Fibroblast of lung (primary cell): ENCODE data around the gene SNRNP25. TPM values are rescaled to one million over a fixed set of nuclear protein-coding genes. Genes with fewer than 3 reads are reported as not detected.

Experiments
- DNase-seq, 2 donors: peaks; one replicate each; pipeline versions ENCODE4 v3.0.0 to v3.0.0-alpha.2; 2010; ENCODE audit warnings: low read depth in 2 of 2
- H2AFZ ChIP-seq: 2 replicates; pipeline ENCODE4 v1.5.1; 2012; ENCODE audit warnings: low read length, control low read depth, inconsistent platforms
- H3K27ac ChIP-seq: 2 replicates; pipeline ENCODE4 v1.5.1; 2011; ENCODE audit warnings: low read length, control low read depth; ENCODE audit not compliant: insufficient read depth
- H3K27me3 ChIP-seq: 2 replicates; pipeline ENCODE4 v1.5.1; 2011; ENCODE audit warnings: mild to moderate bottlenecking, low read length; ENCODE audit not compliant: control insufficient read depth, insufficient read depth
- H3K36me3 ChIP-seq: 2 replicates; pipeline ENCODE4 v1.5.1; 2011; ENCODE audit warnings: low read length; ENCODE audit not compliant: control insufficient read depth, insufficient read depth
- H3K4me1 ChIP-seq: 2 replicates; pipeline ENCODE4 v1.5.1; 2011; ENCODE audit warnings: low read length; ENCODE audit not compliant: control insufficient read depth, insufficient read depth; ENCODE audit errors: extremely low read depth
- H3K4me2 ChIP-seq: 2 replicates; pipeline ENCODE4 v1.5.1; 2011; ENCODE audit warnings: low read length, control low read depth; ENCODE audit not compliant: insufficient read depth; ENCODE audit errors: extremely low read depth
- H3K4me3 ChIP-seq, 4 experiments: fragments of 200-600 bp in 1 of 4; sonication (generic) in 1 of 4; replicated peaks in 1 of 4; 2 replicates each; pipeline ENCODE4 v1.5.1; 2011 to 2016; ENCODE audit warnings: low read length in 4 of 4, low read depth in 3 of 4, mild to moderate bottlenecking in 3 of 4, control low read depth in 2 of 4, inconsistent platforms in 1 of 4, mixed read lengths in 1 of 4; ENCODE audit not compliant: insufficient read depth in 1 of 4; ENCODE audit errors: control extremely low read depth in 1 of 4
- H3K79me2 ChIP-seq: 2 replicates; pipeline ENCODE4 v1.5.1; 2012; ENCODE audit warnings: mild to moderate bottlenecking, low read length, inconsistent platforms; ENCODE audit not compliant: control insufficient read depth, insufficient read depth
- H3K9ac ChIP-seq: 2 replicates; pipeline ENCODE4 v1.5.1; 2011; ENCODE audit warnings: mild to moderate bottlenecking, low read length, control low read depth; ENCODE audit not compliant: insufficient read depth
- H3K9me3 ChIP-seq: 2 replicates; pipeline ENCODE4 v1.5.1; 2012; ENCODE audit warnings: low read depth, low read length; ENCODE audit not compliant: control insufficient read depth, insufficient read depth
- H4K20me1 ChIP-seq: 2 replicates; pipeline ENCODE4 v1.5.1; 2011; ENCODE audit warnings: low read length; ENCODE audit not compliant: control insufficient read depth, insufficient read depth; ENCODE audit errors: extremely low read depth
- CTCF ChIP-seq, 2 donors: IDR thresholded peaks in 1 of 2; conservative IDR thresholded peaks in 1 of 2; 1 replicate in 1 of 2; 2 replicates in 1 of 2; pipeline ENCODE4 v1.5.1; 2011 to 2012; ENCODE audit warnings: low read length in 2 of 2, control low read depth in 1 of 2, inconsistent platforms in 1 of 2, low read depth in 1 of 2, mild to moderate bottlenecking in 1 of 2
- EZH2 ChIP-seq: IDR thresholded peaks from 2 replicates; pipeline ENCODE4 v1.5.1; 2012; ENCODE audit warnings: low read length, control low read depth, mild to moderate bottlenecking; ENCODE audit errors: missing control alignments
- polyA plus RNA-seq, 2 donors: library from polyadenylated mRNA; depleted of rRNA in 1 of 2; stranded (reverse) in 1 of 2; unstranded in 1 of 2; fragments of >200 nt; gene quantifications; 2 replicates each; pipeline ENCODE4 v1.2.1, GENCODE V29; 2011 to 2012; ENCODE audit warnings: missing spikeins in 1 of 2
- total RNA-seq: library from RNA; depleted of rRNA; stranded (reverse); fragments of >200 nt; gene quantifications from 2 replicates; pipeline ENCODE4 v1.2.1, GENCODE V29; 2014

SNRNP25 gene
- total and polyA plus RNA-seq, 2 donors (not counting 1 experiment from before 2014, with no cell fraction given), result 20.5 to 25.9 TPM

DNA sequence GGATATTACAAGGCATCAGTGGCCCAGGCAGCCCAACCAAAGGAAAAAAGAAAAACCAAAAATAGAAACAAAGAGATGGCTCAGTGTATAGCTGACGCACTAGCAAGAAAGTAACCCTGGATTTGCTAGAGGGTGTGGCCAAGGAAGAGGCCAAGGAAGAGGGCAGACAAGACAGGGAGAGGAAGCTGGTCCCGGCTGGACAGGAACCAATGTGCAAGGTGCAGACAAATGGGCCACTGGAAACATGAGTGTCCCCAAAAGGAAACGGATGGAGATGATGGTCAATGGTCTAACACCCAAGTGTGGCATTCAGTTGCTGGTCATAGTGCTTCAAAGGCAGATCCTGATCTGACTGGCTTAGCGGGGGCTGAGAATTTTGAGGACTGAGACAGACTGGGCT lies 10.9 kb upstream of the SNRNP25 start:
- Histone ChIP-seq H3K4me1 (no peaks in the 10 kb centered on the region), H2AFZ (no peak overlapping the region), H3K79me2 (no peaks in the 10 kb centered on the region), H4K20me1 (no peaks in the 10 kb centered on the region), H3K9ac (no peak overlapping the region), H3K4me2 (no peak overlapping the region), H3K36me3 (peaks cover 6% of the 10 kb centered on the region), H3K27ac (no peak overlapping the region), H3K4me3 (no peak overlapping the region), H3K9me3 (no peaks in the 10 kb centered on the region), H3K27me3 (no peaks in the 10 kb centered on the region)
- DNase-seq, result no peak
- TF ChIP-seq EZH2, result no peak
- no peak for TF ChIP-seq CTCF (conservative IDR thresholded peaks at IDR 0.05 in 1 of 2, IDR thresholded peaks at IDR 0.05 in 1 of 2; ENCODE audit: low read depth in 1 of 2, low read length in 2 of 2)

DNA sequence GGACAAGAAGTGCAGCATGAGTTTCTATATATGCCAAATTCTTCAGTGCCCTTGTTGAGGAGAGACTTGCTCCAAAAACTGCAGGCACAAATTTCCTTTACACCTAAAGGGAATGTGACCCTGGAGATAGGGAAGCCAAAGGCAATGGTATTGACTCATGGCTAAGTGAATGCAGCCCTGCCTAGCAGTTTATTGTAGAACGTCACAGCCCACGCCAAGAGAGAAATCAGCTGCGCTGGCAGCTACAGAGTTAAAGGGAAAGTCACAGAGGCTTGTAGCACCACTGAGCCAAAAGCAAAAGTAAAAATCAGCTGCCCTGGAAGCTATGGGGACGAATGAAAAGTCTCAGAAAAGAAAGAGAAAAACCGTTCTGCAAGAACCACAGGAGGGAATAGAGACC lies 10.3 kb upstream of the SNRNP25 start:
- no peak for DNase-seq

GRCh38 chr16:44655-45054 lies 9.0 kb upstream of the SNRNP25 start:
- no peaks in the 10 kb centered on the region for H3K4me1 ChIP-seq
- H3K4me3 ChIP-seq, result no peak overlapping the region
- H3K9me3 ChIP-seq, result no peaks in the 10 kb centered on the region
- H3K79me2 ChIP-seq, result no peaks in the 10 kb centered on the region
- no peak for TF ChIP-seq EZH2
- TF ChIP-seq CTCF (conservative IDR thresholded peaks at IDR 0.05 in 1 of 2, IDR thresholded peaks at IDR 0.05 in 1 of 2; ENCODE audit: low read depth in 1 of 2, low read length in 2 of 2), result no peak
- no peak for DNase-seq
- no peaks in the 10 kb centered on the region for H4K20me1 ChIP-seq
- peaks cover 6% of the 10 kb centered on the region for H3K36me3 ChIP-seq
- H3K27ac ChIP-seq, result no peak overlapping the region
- no peak overlapping the region for H2AFZ ChIP-seq
- H3K27me3 ChIP-seq, result no peaks in the 10 kb centered on the region
- no peak overlapping the region for H3K9ac ChIP-seq
- H3K4me2 ChIP-seq, result no peak overlapping the region

More for the DNA sequence above, 10.3 kb upstream of the SNRNP25 start:
- Histone ChIP-seq H3K36me3 (peaks cover 6% of the 10 kb centered on the region), H3K9me3 (no peaks in the 10 kb centered on the region), H2AFZ (no peak overlapping the region), H4K20me1 (no peaks in the 10 kb centered on the region), H3K4me2 (no peak overlapping the region), H3K27me3 (no peaks in the 10 kb centered on the region), H3K4me1 (no peaks in the 10 kb centered on the region), H3K4me3 (no peak overlapping the region), H3K79me2 (no peaks in the 10 kb centered on the region), H3K9ac (no peak overlapping the region), H3K27ac (no peak overlapping the region)
- TF ChIP-seq EZH2 (no peak), CTCF (conservative IDR thresholded peaks at IDR 0.05 in 1 of 2, IDR thresholded peaks at IDR 0.05 in 1 of 2; ENCODE audit: low read depth in 1 of 2, low read length in 2 of 2) (no peak)
